ENCODE measurements around the gene ZNF446. TPM values are rescaled to one million over a fixed set of nuclear protein-coding genes. Genes with fewer than 3 reads are reported as not detected.

The ZNF446 gene
- total RNA-seq, 1 donor from 2014 or later, result 11.9 TPM

DNA sequence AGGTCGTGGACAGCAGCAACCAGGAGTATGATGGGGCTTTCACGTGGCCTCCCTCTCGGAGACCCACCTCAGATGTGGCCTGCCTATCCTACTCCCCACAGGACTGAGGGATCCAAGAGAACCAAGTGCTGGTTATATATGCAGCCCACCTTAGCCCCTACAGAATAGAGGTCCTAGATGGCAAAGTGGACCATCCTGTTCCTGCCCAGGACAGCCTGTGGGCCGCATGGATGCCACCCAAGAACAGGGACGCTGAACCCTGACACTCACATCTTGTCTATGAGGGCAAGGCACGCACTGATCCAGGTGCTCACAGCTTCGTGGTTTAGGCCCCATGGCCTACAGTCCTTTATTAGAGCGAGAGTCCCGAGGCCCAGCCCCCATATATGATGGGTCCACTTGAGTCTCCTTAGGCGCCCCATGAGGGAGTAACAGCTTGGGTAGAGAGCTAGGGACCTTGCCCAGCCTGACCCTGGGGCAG, 37.1 kb downstream of the ZNF446 start:
- Mint-ChIP-seq H3K36me3 (ENCODE audit: unreplicated experiment) (no peaks in the 10 kb centered on the region), H3K4me3 (ENCODE audit: unreplicated experiment) (no peak overlapping the region), H3K4me1 (ENCODE audit: low read depth, unreplicated experiment) (peaks cover 12% of the 10 kb centered on the region)

GRCh38 chr19:58513694-58514563, 37.8 kb downstream of the ZNF446 start:
- Mint-ChIP-seq H3K9me3 (ENCODE audit: unreplicated experiment) (peaks cover 9% of the 10 kb centered on the region), H3K36me3 (ENCODE audit: unreplicated experiment) (no peaks in the 10 kb centered on the region), H3K4me3 (ENCODE audit: unreplicated experiment) (peak overlapping the region; percentile 83), H3K27ac (ENCODE audit: unreplicated experiment) (peak overlapping the region; percentile 92), H3K4me1 (ENCODE audit: low read depth, unreplicated experiment) (peaks cover 14% of the 10 kb centered on the region), H3K27me3 (ENCODE audit: unreplicated experiment) (peaks cover 21% of the 10 kb centered on the region)
- peak; percentile 98 for DNase-seq
- peak; percentile 97 for TF ChIP-seq CTCF (IDR thresholded peaks at IDR 0.05; ENCODE audit: partially characterized antibody, unreplicated experiment)

More for the DNA sequence above, 37.1 kb downstream of the ZNF446 start:
- Mint-ChIP-seq H3K27ac (ENCODE audit: unreplicated experiment) (no peak overlapping the region), H3K27me3 (ENCODE audit: unreplicated experiment) (peaks cover 15% of the 10 kb centered on the region), H3K9me3 (ENCODE audit: unreplicated experiment) (peaks cover 8% of the 10 kb centered on the region)
- no peak for DNase-seq
- TF ChIP-seq CTCF (IDR thresholded peaks at IDR 0.05; ENCODE audit: partially characterized antibody, unreplicated experiment), result no peak

DNA sequence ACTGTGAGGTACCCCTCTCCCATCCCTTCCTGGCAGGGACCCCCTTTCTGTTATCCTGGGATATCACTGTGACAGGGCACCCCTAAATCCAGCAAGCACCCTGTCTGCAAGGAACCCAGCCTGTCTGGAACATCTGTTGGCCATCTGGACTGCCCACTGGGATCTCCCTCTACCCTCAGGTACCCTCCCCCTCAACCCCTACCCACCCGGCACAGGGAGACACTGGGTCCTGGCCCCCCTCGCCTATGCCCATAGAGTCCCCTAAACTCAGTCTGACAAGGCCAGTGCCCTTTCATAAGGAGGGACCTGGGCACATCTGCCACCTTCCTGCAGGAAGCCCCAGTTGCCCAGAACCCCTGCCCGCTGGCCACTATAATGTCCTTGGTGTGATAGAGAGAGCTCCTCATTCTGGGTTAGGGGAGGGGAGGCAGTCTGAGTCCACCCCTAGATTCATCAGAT, 38.4 kb downstream of the ZNF446 start:
- Mint-ChIP-seq H3K36me3 (ENCODE audit: unreplicated experiment) (no peaks in the 10 kb centered on the region), H3K4me3 (ENCODE audit: unreplicated experiment) (peak overlapping the region; percentile 81), H3K27ac (ENCODE audit: unreplicated experiment) (peak overlapping the region; percentile 92), H3K27me3 (ENCODE audit: unreplicated experiment) (peaks cover 25% of the 10 kb centered on the region), H3K4me1 (ENCODE audit: low read depth, unreplicated experiment) (peaks cover 14% of the 10 kb centered on the region), H3K9me3 (ENCODE audit: unreplicated experiment) (peaks cover 13% of the 10 kb centered on the region)
- TF ChIP-seq CTCF (IDR thresholded peaks at IDR 0.05; ENCODE audit: partially characterized antibody, unreplicated experiment), result no peak
- no peak for DNase-seq

- DNase-seq, result no peak
- Mint-ChIP-seq H3K36me3 (ENCODE audit: unreplicated experiment) (no peaks in the 10 kb centered on the region), H3K27ac (ENCODE audit: unreplicated experiment) (peak overlapping the region; percentile 91), H3K4me3 (ENCODE audit: unreplicated experiment) (peak overlapping the region; percentile 82), H3K4me1 (ENCODE audit: low read depth, unreplicated experiment) (peaks cover 16% of the 10 kb centered on the region), H3K27me3 (ENCODE audit: unreplicated experiment) (peaks cover 29% of the 10 kb centered on the region), H3K9me3 (ENCODE audit: unreplicated experiment) (peaks cover 16% of the 10 kb centered on the region)
- no peak for TF ChIP-seq CTCF (IDR thresholded peaks at IDR 0.05; ENCODE audit: partially characterized antibody, unreplicated experiment)
Observed at GRCh38 chr19:58515259-58515658, 39.1 kb downstream of the ZNF446 start.

Measured in glutamatergic neuron (in vitro differentiated cells).